Natural killer cell (primary cell): ENCODE data around the gene C3orf80. TPM values are rescaled to one million over a fixed set of nuclear protein-coding genes. Genes with fewer than 3 reads are reported as not detected.
"Not testable (repeated sequence)": the region's sequence is repeated elsewhere in the genome, so short reads cannot be mapped to it uniquely, and the experiment has no call there.

Source experiments
- ATAC-seq, 3 donors: fragments of 150-1000 bp in 2 of 3; fragments of 200-7000 bp in 1 of 3; cut with Tn5 transposase; 1 replicate in 1 of 3; 2 replicates in 2 of 3; pipeline ENCODE4 v1.10.0; 2021; ENCODE audit warnings: mild to moderate bottlenecking in 2 of 3, moderate library complexity in 2 of 3
- DNase-seq, 2 donors: peaks; one replicate each; pipeline versions ENCODE4 v3.0.0 to v3.0.0-alpha.2; 2013 to 2021; ENCODE audit warnings: mixed read lengths in 1 of 2
- H3K27ac ChIP-seq: one replicate; pipeline ENCODE4 v1.5.1; 2013; ENCODE audit warnings: mild to moderate bottlenecking, low read length
- H3K27me3 ChIP-seq: one replicate; pipeline ENCODE4 v1.6.1; 2013; ENCODE audit warnings: low read length; ENCODE audit not compliant: control insufficient read depth, insufficient read depth
- H3K36me3 ChIP-seq: one replicate; pipeline ENCODE4 v1.6.1; 2013; ENCODE audit warnings: low read length; ENCODE audit not compliant: control insufficient read depth, insufficient read depth
- H3K4me1 ChIP-seq: one replicate; pipeline ENCODE4 v1.6.1; 2013; ENCODE audit warnings: low read length; ENCODE audit not compliant: control insufficient read depth, insufficient read depth
- H3K4me3 ChIP-seq: one replicate; pipeline ENCODE4 v1.5.1; 2013; ENCODE audit warnings: low read length
- H3K9me3 ChIP-seq: one replicate; pipeline ENCODE4 v1.6.1; 2013; ENCODE audit warnings: low read length; ENCODE audit not compliant: control insufficient read depth, insufficient read depth
- H3K27ac Mint-ChIP-seq, 2 donors: one replicate each; pipeline ENCODE4 v1.8.0; 2022; ENCODE audit warnings: mild to moderate bottlenecking in 2 of 2, mixed read lengths in 2 of 2, moderate library complexity in 1 of 2
- H3K27me3 Mint-ChIP-seq, 2 donors: one replicate each; pipeline ENCODE4 v1.8.0; 2022; ENCODE audit warnings: low read depth in 2 of 2, mixed read lengths in 2 of 2
- H3K36me3 Mint-ChIP-seq: one replicate; pipeline ENCODE4 v1.8.0; 2022; ENCODE audit warnings: mixed read lengths
- H3K4me1 Mint-ChIP-seq, 2 donors: one replicate each; pipeline ENCODE4 v1.8.0; 2022; ENCODE audit warnings: mixed read lengths in 2 of 2
- H3K4me3 Mint-ChIP-seq: one replicate; pipeline ENCODE4 v1.8.0; 2022; ENCODE audit warnings: mild to moderate bottlenecking, moderate library complexity, mixed read lengths
- H3K9me3 Mint-ChIP-seq, 2 donors: one replicate each; pipeline ENCODE4 v1.8.0; 2022; ENCODE audit warnings: mixed read lengths in 2 of 2
- CTCF ChIP-seq: fragments of 200-600 bp; IDR thresholded peaks from one replicate; pipeline ENCODE4 v1.8.0; 2022; ENCODE audit warnings: antibody characterized with exemption
- WGBS: methylation state at CpG from one replicate; pipeline ENCODE4 v1.1.7; 2013; ENCODE audit warnings: missing lambda C conversion rate; ENCODE audit not compliant: insufficient coverage; 5-methylcytosine and 5-hydroxymethylcytosine counted together
- intact Hi-C: fragments of 100-400 bp; cut with micrococcal nuclease; formaldehyde crosslinking; loops from one replicate; pipeline ENCODE4 v1.14.2; 2022
- total RNA-seq, 4 donors: library from RNA; stranded (reverse); fragments of 120-200 nt in 1 of 4; gene quantifications; one replicate each; pipeline versions ENCODE4 v1.2.3 to v1.2.4, GENCODE V29; 2013 to 2022

C3orf80 gene
- total RNA-seq, 3 donors from 2014 or later (not counting 1 experiment from before 2014, with no cell fraction given), result not detected

- Histone ChIP-seq H3K4me1 (no peaks in the 10 kb centered on the region), H3K4me3 (no peak overlapping the region), H3K36me3 (no peaks in the 10 kb centered on the region), H3K27ac (no peak overlapping the region), H3K9me3 (no peaks in the 10 kb centered on the region), H3K27me3 (peaks cover 4% of the 10 kb centered on the region)
- Mint-ChIP-seq H3K4me1 (no peaks in the 10 kb centered on the region), H3K27me3 (peaks cover 23 to 38% of the 10 kb centered on the region in 2 donors), H3K9me3 (no peaks in the 10 kb centered on the region), H3K4me3 (no peak overlapping the region), H3K27ac (no peak overlapping the region), H3K36me3 (no peaks in the 10 kb centered on the region)
- no peak for DNase-seq
- WGBS, result 66% methylated on average over 2 of the region's 3 CpGs
- intact Hi-C loops, result no loop called here
- no peak for TF ChIP-seq CTCF
- no peak for ATAC-seq
Measured at GRCh38 chr3:160232014-160232413, 6.8 kb downstream of the C3orf80 start.

- H3K4me3 Mint-ChIP-seq, H3K27me3 ChIP-seq, H3K36me3 Mint-ChIP-seq, H3K27ac Mint-ChIP-seq, H3K9me3 Mint-ChIP-seq, H3K4me3 ChIP-seq, H3K27ac ChIP-seq, DNase-seq, H3K4me1 Mint-ChIP-seq, H3K9me3 ChIP-seq, ATAC-seq, intact Hi-C loops, H3K4me1 ChIP-seq, H3K36me3 ChIP-seq: not testable (repeated sequence)
- 86% methylated on average over 6 of the region's 6 CpGs for WGBS
- H3K27me3 Mint-ChIP-seq, result peaks cover 28 to 41% of the 10 kb centered on the region in 2 donors
Measured at GRCh38 chr3:160240719-160241118, 15.5 kb downstream of the C3orf80 start.

- Mint-ChIP-seq H3K9me3 (peaks cover 0 to 3% of the 10 kb centered on the region in 2 donors), H3K36me3 (no peaks in the 10 kb centered on the region), H3K4me1 (no peaks in the 10 kb centered on the region), H3K27ac (no peak overlapping the region), H3K27me3 (peaks cover 24 to 28% of the 10 kb centered on the region in 2 donors), H3K4me3 (no peak overlapping the region)
- DNase-seq (no peak), ATAC-seq (no peak)
- intact Hi-C loops, result no loop called here
- WGBS, result 90% methylated on average over 8 of the region's 9 CpGs
- no peak overlapping the region for H3K27ac ChIP-seq
- H3K4me3 ChIP-seq, result no peak overlapping the region
- no peaks in the 10 kb centered on the region for H3K9me3 ChIP-seq
- no peaks in the 10 kb centered on the region for H3K36me3 ChIP-seq
- no peak for TF ChIP-seq CTCF
- no peaks in the 10 kb centered on the region for H3K27me3 ChIP-seq
- no peaks in the 10 kb centered on the region for H3K4me1 ChIP-seq
Measured at GRCh38 chr3:160245261-160245800, 20.1 kb downstream of the C3orf80 start.

- Mint-ChIP-seq H3K4me3 (no peak overlapping the region), H3K36me3 (no peaks in the 10 kb centered on the region), H3K27me3 (peaks cover 14 to 21% of the 10 kb centered on the region in 2 donors), H3K4me1 (no peaks in the 10 kb centered on the region), H3K27ac (no peak overlapping the region), H3K9me3 (peaks cover 0 to 3% of the 10 kb centered on the region in 2 donors)
- H3K36me3 ChIP-seq, result no peaks in the 10 kb centered on the region
- H3K27ac ChIP-seq, result no peak overlapping the region
- WGBS, result 100% methylated on average over 1 of the region's 1 CpG
- intact Hi-C loops, result no loop called here
- H3K4me1 ChIP-seq, result no peaks in the 10 kb centered on the region
- H3K9me3 ChIP-seq, result no peaks in the 10 kb centered on the region
- ATAC-seq (no peak), DNase-seq (no peak)
- no peak for TF ChIP-seq CTCF
- no peak overlapping the region for H3K4me3 ChIP-seq
- H3K27me3 ChIP-seq, result no peaks in the 10 kb centered on the region
Measured at GRCh38 chr3:160247766-160248165, 22.5 kb downstream of the C3orf80 start.
